Measurements from ENCODE around the gene DMRTA2.

The DMRTA2 gene

DNA sequence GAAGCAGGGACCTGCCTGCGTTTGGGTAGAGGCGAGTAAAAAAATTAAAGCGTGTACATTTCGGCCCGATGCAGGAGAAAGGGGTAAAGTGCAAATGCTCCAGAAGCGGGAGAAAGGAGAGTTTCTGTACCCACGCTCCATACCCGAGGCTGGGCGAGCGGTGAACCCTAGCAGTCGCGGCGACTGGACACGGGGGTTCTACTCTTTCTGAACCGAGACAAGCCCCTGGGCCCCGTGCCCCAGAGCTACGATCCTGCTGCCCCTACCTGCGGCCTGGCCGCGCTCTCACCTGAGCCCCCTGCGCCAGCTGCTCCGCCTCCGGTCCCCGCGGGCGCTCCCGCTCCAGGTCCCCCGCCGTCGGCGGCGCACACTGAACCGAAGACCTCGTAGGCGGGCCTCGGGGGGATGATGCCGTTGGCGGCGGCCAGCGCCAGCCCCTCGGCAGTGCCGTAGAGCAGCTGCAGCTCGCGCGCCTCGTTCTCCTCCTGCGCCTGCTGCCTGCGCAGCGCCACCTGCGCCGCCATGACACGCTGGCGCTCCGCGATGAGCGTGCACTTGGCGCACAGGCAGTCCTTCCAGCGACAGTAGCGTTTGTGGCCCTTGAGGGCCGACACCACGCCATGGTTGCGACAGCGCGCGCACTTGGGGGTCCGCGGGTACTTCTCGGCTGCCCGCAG, 2.4 kb downstream of the DMRTA2 start:
- H3K9me3 ChIP-seq (ENCODE audit: low read length) = no peaks in the 10 kb centered on the region
- no peaks in the 10 kb centered on the region for H3K79me2 ChIP-seq (ENCODE audit: insufficient read depth, low read length)
- no peaks in the 10 kb centered on the region for H4K20me1 ChIP-seq (ENCODE audit: insufficient read depth, low read length)
- H3K4me3 ChIP-seq (ENCODE audit: low read depth, low read length, poor library complexity, severe bottlenecking) = peak overlapping the region; percentile 38
- no peak overlapping the region for H3K27ac ChIP-seq (ENCODE audit: low read depth, low read length, poor library complexity, severe bottlenecking)
- no peaks in the 10 kb centered on the region for H3K27me3 ChIP-seq (ENCODE audit: insufficient read depth, low read length)
- no peak overlapping the region for H2AFZ ChIP-seq (ENCODE audit: low read length)
- H3K9ac ChIP-seq (ENCODE audit: low read length) = no peak overlapping the region
- H3F3A ChIP-seq (ENCODE audit: insufficient read depth, low read length) = no peaks in the 10 kb centered on the region
- peak overlapping the region; percentile 36 for H3K4me2 ChIP-seq (ENCODE audit: low read length)
- no peaks in the 10 kb centered on the region for H3K9me2 ChIP-seq (ENCODE audit: low read depth, low read length)
- TF ChIP-seq, protein P1, sequence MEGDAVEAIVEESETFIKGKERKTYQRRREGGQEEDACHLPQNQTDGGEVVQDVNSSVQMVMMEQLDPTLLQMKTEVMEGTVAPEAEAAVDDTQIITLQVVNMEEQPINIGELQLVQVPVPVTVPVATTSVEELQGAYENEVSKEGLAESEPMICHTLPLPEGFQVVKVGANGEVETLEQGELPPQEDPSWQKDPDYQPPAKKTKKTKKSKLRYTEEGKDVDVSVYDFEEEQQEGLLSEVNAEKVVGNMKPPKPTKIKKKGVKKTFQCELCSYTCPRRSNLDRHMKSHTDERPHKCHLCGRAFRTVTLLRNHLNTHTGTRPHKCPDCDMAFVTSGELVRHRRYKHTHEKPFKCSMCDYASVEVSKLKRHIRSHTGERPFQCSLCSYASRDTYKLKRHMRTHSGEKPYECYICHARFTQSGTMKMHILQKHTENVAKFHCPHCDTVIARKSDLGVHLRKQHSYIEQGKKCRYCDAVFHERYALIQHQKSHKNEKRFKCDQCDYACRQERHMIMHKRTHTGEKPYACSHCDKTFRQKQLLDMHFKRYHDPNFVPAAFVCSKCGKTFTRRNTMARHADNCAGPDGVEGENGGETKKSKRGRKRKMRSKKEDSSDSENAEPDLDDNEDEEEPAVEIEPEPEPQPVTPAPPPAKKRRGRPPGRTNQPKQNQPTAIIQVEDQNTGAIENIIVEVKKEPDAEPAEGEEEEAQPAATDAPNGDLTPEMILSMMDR (IDR thresholded peaks at IDR 0.05; ENCODE audit: low read length) = no peak
- TF ChIP-seq EZH2 (IDR thresholded peaks at IDR 0.05; ENCODE audit: borderline replicate concordance, low read length) = no peak
- H3K4me1 ChIP-seq (ENCODE audit: insufficient read depth, low read length, severe bottlenecking) = no peaks in the 10 kb centered on the region
- no peaks in the 10 kb centered on the region for H3K36me3 ChIP-seq (ENCODE audit: insufficient read depth, low read length)

DNA sequence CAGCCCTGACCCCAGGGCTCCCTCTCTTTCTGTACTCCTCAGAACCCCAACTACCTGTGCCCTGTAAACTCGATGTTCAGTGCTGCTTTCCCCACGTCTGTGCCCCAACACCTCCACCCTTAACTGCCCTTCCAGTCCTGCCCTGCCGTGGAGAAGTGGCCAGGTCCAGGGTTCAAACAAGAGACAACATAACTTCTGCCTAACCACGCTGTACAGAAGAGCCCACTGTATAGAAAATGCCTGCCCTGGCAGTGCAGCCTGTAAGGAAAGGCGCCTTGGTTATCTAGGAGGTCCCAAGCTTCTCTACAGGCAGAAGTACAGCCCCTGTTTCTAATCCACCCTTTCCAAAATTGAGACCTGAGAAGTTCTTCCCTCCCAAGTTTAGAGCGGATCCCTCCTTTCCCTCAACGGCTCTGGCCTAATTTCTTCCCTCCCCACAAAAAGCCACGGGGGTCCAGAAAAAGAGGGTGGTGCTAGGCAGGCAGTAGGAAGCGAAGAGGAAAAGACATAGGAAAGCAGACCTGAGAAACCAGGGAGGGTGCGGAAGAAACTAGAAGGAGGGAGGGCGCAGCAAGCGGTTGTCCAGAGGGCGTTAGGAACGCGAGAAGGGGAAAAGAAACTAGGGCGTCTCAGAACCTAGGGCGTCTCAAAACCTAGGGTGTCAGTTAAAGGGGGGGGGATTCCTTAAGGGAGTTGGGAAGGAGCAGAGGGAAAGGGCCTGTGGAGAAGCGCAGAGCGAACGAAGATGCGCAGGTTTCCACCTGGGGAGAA, 3.2 kb downstream of the DMRTA2 start:
- H3K9me2 ChIP-seq (ENCODE audit: low read depth, low read length) = no peaks in the 10 kb centered on the region
- no peaks in the 10 kb centered on the region for H3K36me3 ChIP-seq (ENCODE audit: insufficient read depth, low read length)
- H3K4me3 ChIP-seq (ENCODE audit: low read depth, low read length, poor library complexity, severe bottlenecking) = no peak overlapping the region
- H4K20me1 ChIP-seq (ENCODE audit: insufficient read depth, low read length) = no peaks in the 10 kb centered on the region
- no peak overlapping the region for H3K9ac ChIP-seq (ENCODE audit: low read length)
- TF ChIP-seq, protein P1 (IDR thresholded peaks at IDR 0.05; ENCODE audit: low read length) = no peak
- TF ChIP-seq EZH2 (IDR thresholded peaks at IDR 0.05; ENCODE audit: borderline replicate concordance, low read length) = no peak
- no peaks in the 10 kb centered on the region for H3F3A ChIP-seq (ENCODE audit: insufficient read depth, low read length)
- no peak overlapping the region for H3K4me2 ChIP-seq (ENCODE audit: low read length)
- H3K9me3 ChIP-seq (ENCODE audit: low read length) = no peaks in the 10 kb centered on the region
- no peak overlapping the region for H2AFZ ChIP-seq (ENCODE audit: low read length)
- no peak overlapping the region for H3K27ac ChIP-seq (ENCODE audit: low read depth, low read length, poor library complexity, severe bottlenecking)
- H3K79me2 ChIP-seq (ENCODE audit: insufficient read depth, low read length) = no peaks in the 10 kb centered on the region
- H3K4me1 ChIP-seq (ENCODE audit: insufficient read depth, low read length, severe bottlenecking) = no peaks in the 10 kb centered on the region
- H3K27me3 ChIP-seq (ENCODE audit: insufficient read depth, low read length) = no peaks in the 10 kb centered on the region

DNA sequence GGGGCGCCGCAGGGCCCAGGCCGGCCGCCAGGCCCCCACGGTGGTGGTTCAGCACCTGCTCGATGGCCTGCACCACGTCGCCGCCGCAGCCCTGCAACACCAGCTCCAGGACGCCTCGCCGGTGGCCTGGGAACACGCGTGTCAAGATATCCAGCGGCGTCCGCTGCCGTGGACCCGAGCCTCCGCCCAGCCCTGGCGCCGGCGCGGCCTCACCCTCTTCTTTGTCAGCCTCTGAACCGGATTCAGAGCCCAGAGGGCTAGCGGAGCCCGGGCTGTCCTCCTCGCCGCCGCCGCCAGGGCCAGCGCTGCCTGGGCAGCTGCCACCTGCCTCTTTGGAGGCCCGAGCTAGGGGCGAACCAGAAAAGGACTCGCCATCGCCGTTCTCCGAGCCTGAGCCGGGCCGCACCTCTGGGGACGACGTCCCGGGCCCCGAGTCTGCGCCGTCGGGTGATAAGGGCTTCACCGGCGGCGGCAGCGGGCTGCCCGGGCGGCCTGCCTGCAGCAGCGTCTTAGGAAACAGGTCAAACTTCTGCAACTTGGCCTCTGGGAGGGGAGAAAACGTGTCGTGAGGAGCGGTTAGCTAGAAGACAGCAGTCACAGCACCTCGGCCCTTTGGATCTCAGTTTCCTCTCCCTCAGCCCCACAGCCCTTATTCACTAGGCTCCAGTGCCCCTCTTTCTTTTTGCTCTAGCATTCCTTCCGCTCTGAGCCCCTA, 3.9 kb downstream of the DMRTA2 start:
- H4K20me1 ChIP-seq (ENCODE audit: insufficient read depth, low read length) = no peaks in the 10 kb centered on the region
- H3K27ac ChIP-seq (ENCODE audit: low read depth, low read length, poor library complexity, severe bottlenecking) = no peak overlapping the region
- H3K4me3 ChIP-seq (ENCODE audit: low read depth, low read length, poor library complexity, severe bottlenecking) = no peak overlapping the region
- no peak overlapping the region for H3K9ac ChIP-seq (ENCODE audit: low read length)
- no peaks in the 10 kb centered on the region for H3K9me3 ChIP-seq (ENCODE audit: low read length)
- H3K4me1 ChIP-seq (ENCODE audit: insufficient read depth, low read length, severe bottlenecking) = no peaks in the 10 kb centered on the region
- no peaks in the 10 kb centered on the region for H3K36me3 ChIP-seq (ENCODE audit: insufficient read depth, low read length)
- no peak overlapping the region for H2AFZ ChIP-seq (ENCODE audit: low read length)
- no peak overlapping the region for H3K4me2 ChIP-seq (ENCODE audit: low read length)
- H3F3A ChIP-seq (ENCODE audit: insufficient read depth, low read length) = no peaks in the 10 kb centered on the region
- H3K79me2 ChIP-seq (ENCODE audit: insufficient read depth, low read length) = no peaks in the 10 kb centered on the region
- TF ChIP-seq, protein P1 (IDR thresholded peaks at IDR 0.05; ENCODE audit: low read length) = no peak
- TF ChIP-seq EZH2 (IDR thresholded peaks at IDR 0.05; ENCODE audit: borderline replicate concordance, low read length) = no peak
- H3K9me2 ChIP-seq (ENCODE audit: low read depth, low read length) = no peaks in the 10 kb centered on the region
- H3K27me3 ChIP-seq (ENCODE audit: insufficient read depth, low read length) = no peaks in the 10 kb centered on the region
